ENCODE data around the gene GTF3C6. TPM values are rescaled to one million over a fixed set of nuclear protein-coding genes. Genes with fewer than 3 reads are reported as not detected.

Gene GTF3C6
- total RNA-seq, 1 donor from 2014 or later, result 96.6 TPM

Other genes with a start within 250 kb of the GTF3C6 start
- gene CDK19, start 143.2 kb upstream of the GTF3C6 start, total RNA-seq, result 8.3 TPM
- 46.0 TPM for gene AMD1, start 83.9 kb upstream of the GTF3C6 start, total RNA-seq
- 19.9 TPM for gene RPF2, start 23.3 kb downstream of the GTF3C6 start, total RNA-seq
- gene SLC16A10, start 128.8 kb downstream of the GTF3C6 start, total RNA-seq, result 5.0 TPM